ENCODE results near the gene C16orf78.

DNA sequence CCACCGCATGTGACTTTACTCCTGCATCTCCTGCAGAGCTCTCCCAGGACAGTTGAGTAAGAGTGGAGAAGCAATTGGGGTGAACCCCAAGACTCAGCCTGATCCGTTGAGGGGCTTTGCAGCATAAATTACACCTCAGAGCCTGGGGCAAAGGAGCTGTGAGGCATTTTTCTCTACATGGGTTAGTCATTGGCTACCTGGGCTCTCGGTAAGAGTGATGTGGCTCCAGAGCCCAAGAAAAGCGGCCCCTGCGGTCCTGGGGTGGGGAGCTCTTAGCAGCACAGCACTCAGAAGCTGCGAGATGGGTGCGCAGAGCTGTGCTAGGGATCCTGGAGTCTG is 40.4 kb upstream of the C16orf78 start:
- TF ChIP-seq, protein P1, sequence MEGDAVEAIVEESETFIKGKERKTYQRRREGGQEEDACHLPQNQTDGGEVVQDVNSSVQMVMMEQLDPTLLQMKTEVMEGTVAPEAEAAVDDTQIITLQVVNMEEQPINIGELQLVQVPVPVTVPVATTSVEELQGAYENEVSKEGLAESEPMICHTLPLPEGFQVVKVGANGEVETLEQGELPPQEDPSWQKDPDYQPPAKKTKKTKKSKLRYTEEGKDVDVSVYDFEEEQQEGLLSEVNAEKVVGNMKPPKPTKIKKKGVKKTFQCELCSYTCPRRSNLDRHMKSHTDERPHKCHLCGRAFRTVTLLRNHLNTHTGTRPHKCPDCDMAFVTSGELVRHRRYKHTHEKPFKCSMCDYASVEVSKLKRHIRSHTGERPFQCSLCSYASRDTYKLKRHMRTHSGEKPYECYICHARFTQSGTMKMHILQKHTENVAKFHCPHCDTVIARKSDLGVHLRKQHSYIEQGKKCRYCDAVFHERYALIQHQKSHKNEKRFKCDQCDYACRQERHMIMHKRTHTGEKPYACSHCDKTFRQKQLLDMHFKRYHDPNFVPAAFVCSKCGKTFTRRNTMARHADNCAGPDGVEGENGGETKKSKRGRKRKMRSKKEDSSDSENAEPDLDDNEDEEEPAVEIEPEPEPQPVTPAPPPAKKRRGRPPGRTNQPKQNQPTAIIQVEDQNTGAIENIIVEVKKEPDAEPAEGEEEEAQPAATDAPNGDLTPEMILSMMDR (IDR thresholded peaks at IDR 0.05 in 8 of 11, conservative IDR thresholded peaks at IDR 0.05 in 3 of 11) = no peak
- no peak for TF ChIP-seq POLR2AphosphoS5 (IDR thresholded peaks at IDR 0.05)

Measured in spleen (tissue), 7 donors.